Stimulated activated CD8-positive, alpha-beta memory T cell treated with anti-CD3 and anti-CD28 coated beads, Interleukin-7, amount 100 ng/mL, for 24 hours (primary cell): ENCODE data around the gene BANP.
"Not testable (repeated sequence)": the region's sequence is repeated elsewhere in the genome, so short reads cannot be mapped to it uniquely, and the experiment has no call there.

Source experiments
- DNase-seq: peaks from one replicate; pipeline ENCODE4 v3.0.0-alpha.2; 2020; ENCODE audit warnings: low read depth

The BANP gene

GRCh38 chr16:87968541-87968940, 17.3 kb downstream of the BANP start:
- no peak for DNase-seq

- no peak for DNase-seq
Observed at GRCh38 chr16:87970186-87970585, 19.0 kb downstream of the BANP start.

DNA sequence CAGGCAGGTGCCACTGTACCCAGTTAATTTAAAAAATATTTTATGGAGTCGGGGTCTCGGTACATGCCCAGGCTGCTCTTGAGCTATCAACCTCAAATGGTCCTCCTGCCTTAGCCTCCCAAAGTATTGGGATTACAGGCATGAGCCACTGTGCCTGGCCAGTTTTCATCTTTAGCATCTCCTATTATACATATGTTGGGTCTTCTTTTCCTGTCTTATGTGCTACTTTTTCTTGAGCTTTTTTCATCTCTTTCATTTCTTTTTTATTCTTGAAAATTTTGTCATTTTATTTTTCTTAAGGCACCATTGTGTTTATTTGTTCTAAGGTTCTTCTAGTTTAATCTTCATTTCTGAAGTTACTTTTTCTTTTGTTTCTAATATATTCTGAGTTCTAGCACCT, 20.7 kb downstream of the BANP start:
- DNase-seq = no peak

GRCh38 chr16:87973717-87974116, 22.5 kb downstream of the BANP start:
- DNase-seq = no peak

DNA sequence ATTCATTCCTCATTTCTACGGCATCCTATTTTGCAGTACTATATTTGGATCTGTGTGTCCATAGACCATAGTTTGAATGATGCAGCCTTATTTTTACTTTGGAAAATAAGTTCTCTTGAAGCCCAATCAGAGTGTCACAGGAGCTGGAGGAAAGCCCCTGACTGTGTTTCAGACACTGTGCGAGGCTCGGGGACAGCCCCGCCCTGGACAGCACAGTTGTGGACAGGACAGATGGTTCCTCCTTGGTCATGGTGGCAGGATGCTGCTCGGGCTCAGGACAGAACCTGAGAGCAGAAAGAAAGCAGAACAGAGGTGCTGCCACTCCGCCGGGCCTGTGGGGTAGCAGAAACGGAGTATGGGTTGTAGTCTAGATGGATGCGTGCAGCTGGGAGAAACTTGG, 22.9 kb downstream of the BANP start:
- DNase-seq = no peak

GRCh38 chr16:87976665-87977064, 25.4 kb downstream of the BANP start:
- no peak for DNase-seq

GRCh38 chr16:87978127-87978526, 26.9 kb downstream of the BANP start:
- no peak for DNase-seq

DNA sequence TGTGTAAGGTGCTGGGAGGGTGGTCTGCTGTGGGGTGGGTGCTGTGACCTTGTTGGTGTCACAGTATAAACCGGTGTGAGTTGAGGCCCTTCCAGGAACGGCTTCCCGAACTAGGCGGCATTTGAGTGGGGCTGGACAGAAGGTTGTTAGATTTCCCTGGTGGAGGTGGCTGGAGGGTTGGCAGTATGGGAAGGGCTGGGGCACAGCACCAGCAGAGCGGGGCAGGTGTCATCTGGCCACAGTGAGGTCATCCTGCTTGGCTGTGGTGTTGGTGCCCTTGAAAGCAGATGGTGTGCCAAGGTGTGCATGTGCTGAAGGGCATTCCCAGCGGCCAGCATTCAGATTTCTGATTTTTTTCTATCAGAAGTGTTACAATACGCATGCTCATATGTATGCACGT, 28.1 kb downstream of the BANP start:
- DNase-seq = no peak

GRCh38 chr16:87979911-87980630, 28.8 kb downstream of the BANP start:
- DNase-seq = not testable (repeated sequence)

GRCh38 chr16:87981376-87981775, 30.1 kb downstream of the BANP start:
- not testable (repeated sequence) for DNase-seq

- DNase-seq = no peak
Observed at GRCh38 chr16:87982581-87983041, 31.4 kb downstream of the BANP start.

- not testable (repeated sequence) for DNase-seq
Observed at GRCh38 chr16:87983072-87983736, 32.0 kb downstream of the BANP start.

- DNase-seq = not testable (repeated sequence)
Observed at GRCh38 chr16:87983737-87984097, 32.5 kb downstream of the BANP start.

GRCh38 chr16:87984180-87984579, 32.9 kb downstream of the BANP start:
- not testable (repeated sequence) for DNase-seq

- no peak for DNase-seq
Observed at GRCh38 chr16:87984632-87985267, 33.5 kb downstream of the BANP start.

GRCh38 chr16:87985493-87985892, 34.3 kb downstream of the BANP start:
- DNase-seq = not testable (repeated sequence)

DNA sequence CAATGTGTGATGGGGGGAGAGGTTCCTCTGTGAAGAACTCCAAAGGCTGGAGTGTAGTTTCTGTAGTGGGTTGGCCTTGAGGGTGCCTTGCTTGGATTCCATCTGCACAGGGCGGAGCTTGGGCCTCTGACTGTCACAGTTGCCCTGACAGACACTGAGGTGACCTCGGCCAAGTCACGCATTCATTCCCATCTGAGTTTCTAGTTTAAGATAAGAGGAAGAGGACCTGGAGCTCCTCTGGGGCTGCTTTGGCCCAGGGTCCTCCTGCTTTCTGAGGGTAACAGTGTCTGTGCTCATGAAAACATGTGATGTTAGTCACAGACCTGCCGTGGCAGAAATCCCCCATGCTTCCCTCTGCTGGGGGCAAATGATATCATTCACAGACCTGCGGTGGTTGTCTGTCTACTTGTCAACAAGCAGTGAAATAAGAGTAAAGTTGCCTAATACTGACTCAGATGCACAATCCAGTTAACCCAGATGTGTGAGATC, 35.2 kb downstream of the BANP start:
- not testable (repeated sequence) for DNase-seq

GRCh38 chr16:87988596-87988995, 37.4 kb downstream of the BANP start:
- DNase-seq = not testable (repeated sequence)

GRCh38 chr16:87990254-87990653, 39.0 kb downstream of the BANP start:
- not testable (repeated sequence) for DNase-seq

DNA sequence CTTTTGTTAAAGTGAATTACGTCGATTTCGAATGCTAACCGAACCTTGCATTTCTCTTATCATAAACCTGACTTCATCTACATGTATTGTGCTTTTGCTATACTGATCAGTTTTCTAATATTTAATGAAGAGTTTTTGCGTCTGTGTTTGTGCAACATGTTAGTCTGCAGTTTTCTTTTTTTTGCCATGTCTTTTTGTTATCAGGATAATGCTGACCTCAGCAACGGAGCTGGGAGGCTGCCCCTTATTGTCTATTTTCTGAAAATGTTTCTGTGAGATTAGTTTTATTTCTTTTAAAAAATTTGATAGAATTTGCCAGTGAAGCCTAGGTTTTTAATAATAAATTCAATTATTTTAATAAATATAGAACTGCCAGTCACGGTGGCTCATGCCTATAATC, 40.9 kb downstream of the BANP start:
- DNase-seq = not testable (repeated sequence)

DNA sequence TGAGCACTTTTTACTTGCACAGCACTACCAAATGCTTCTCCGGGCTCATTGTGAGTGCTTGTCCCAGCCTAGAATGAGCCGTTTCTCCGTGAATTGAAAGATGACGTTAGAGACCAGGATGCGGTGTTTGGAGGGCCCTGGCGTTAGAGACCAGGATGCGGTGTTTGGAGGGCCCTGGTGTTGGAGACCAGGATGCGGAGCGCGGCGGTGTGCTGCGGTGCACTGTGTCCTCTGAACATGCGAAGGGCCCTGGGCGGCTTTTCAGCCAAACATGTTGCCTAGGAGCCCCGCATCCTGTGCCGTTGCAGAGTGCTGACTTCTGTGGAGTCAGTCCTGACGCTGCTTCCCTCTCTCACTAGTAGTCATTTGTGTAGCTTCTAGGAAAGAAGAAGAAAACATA, 42.7 kb downstream of the BANP start:
- no peak for DNase-seq

- no peak for DNase-seq
Observed at GRCh38 chr16:87995644-87996043, 44.4 kb downstream of the BANP start.
